Measurements from ENCODE around the gene PLCD4. TPM values are rescaled to one million over a fixed set of nuclear protein-coding genes. Genes with fewer than 3 reads are reported as not detected.

PLCD4 gene
- total RNA-seq, 1 experiment from 2014 or later, result 0.40 TPM

GRCh38 chr2:218569661-218570500 is 37.8 kb upstream of the PLCD4 start:
- DNase-seq (ENCODE audit: unreplicated experiment), result peak; percentile 36

GRCh38 chr2:218570850-218571249 is 36.8 kb upstream of the PLCD4 start:
- H3K36me3 Mint-ChIP-seq (ENCODE audit: insufficient read depth, unreplicated experiment), result peaks cover 39% of the 10 kb centered on the region
- H3K27ac Mint-ChIP-seq (ENCODE audit: low read depth, unreplicated experiment), result peak overlapping the region; percentile 86
- ChIA-PET POLR2A (interaction anchor here (0.7 to 2.3 kb wide), 7 partner anchors 13 to 285 kb away, joined by 3 to 12 read pairs (median 4); partner anchors contain the start of genes BCS1L, PLCD4, RNF25 and STK36), CTCF (interaction anchor here (0.6 to 1.5 kb wide), 5 partner anchors 9 to 214 kb away, joined by 3 read pairs; partner anchors contain the start of gene CATIP)
- TF ChIP-seq CTCF (IDR thresholded peaks at IDR 0.05; ENCODE audit: unreplicated experiment), result no peak
- intact Hi-C loops (cut with micrococcal nuclease), result no loop called here
- H3K4me3 Mint-ChIP-seq (ENCODE audit: unreplicated experiment), result peak overlapping the region; percentile 92
- BruUV-seq (replicated peaks), result no TSS peak
- peaks cover 35% of the 10 kb centered on the region for H3K4me1 Mint-ChIP-seq (ENCODE audit: insufficient read depth, unreplicated experiment)
- no peak for DNase-seq (ENCODE audit: unreplicated experiment)
- H3K27me3 Mint-ChIP-seq (ENCODE audit: insufficient read depth, unreplicated experiment), result no peaks in the 10 kb centered on the region
- H3K9me3 Mint-ChIP-seq (ENCODE audit: unreplicated experiment), result no peaks in the 10 kb centered on the region

More at GRCh38 chr2:218569661-218570500, 37.8 kb upstream of the PLCD4 start:
- no peak for TF ChIP-seq CTCF (IDR thresholded peaks at IDR 0.05; ENCODE audit: unreplicated experiment)
- BruUV-seq (replicated peaks), result TSS peak; percentile 36
- ChIA-PET POLR2A (interaction anchor here (0.6 to 2.3 kb wide), 12 partner anchors 8 to 720 kb away, joined by 3 to 12 read pairs (median 3); partner anchors contain the start of genes BCS1L, PLCD4, RNF25 and STK36), CTCF (interaction anchor here (0.6 to 1.5 kb wide), 3 partner anchors 161 to 724 kb away, joined by 3 to 4 read pairs (median 3); partner anchors contain the start of gene CATIP)
- intact Hi-C loops (cut with micrococcal nuclease), result loop anchor here (2.0 kb wide), 2 partner anchors 79 to 173 kb away; no protein-coding TSS in a partner anchor
- H3K27me3 Mint-ChIP-seq (ENCODE audit: insufficient read depth, unreplicated experiment), result no peaks in the 10 kb centered on the region
- peak overlapping the region; percentile 92 for H3K4me3 Mint-ChIP-seq (ENCODE audit: unreplicated experiment)
- no peaks in the 10 kb centered on the region for H3K9me3 Mint-ChIP-seq (ENCODE audit: unreplicated experiment)
- H3K27ac Mint-ChIP-seq (ENCODE audit: low read depth, unreplicated experiment), result peak overlapping the region; percentile 86
- peaks cover 35% of the 10 kb centered on the region for H3K4me1 Mint-ChIP-seq (ENCODE audit: insufficient read depth, unreplicated experiment)
- peaks cover 30% of the 10 kb centered on the region for H3K36me3 Mint-ChIP-seq (ENCODE audit: insufficient read depth, unreplicated experiment)

- Mint-ChIP-seq H3K4me3 (ENCODE audit: unreplicated experiment) (no peak overlapping the region), H3K27ac (ENCODE audit: low read depth, unreplicated experiment) (no peak overlapping the region), H3K9me3 (ENCODE audit: unreplicated experiment) (no peaks in the 10 kb centered on the region), H3K27me3 (ENCODE audit: insufficient read depth, unreplicated experiment) (no peaks in the 10 kb centered on the region), H3K4me1 (ENCODE audit: insufficient read depth, unreplicated experiment) (peaks cover 5% of the 10 kb centered on the region), H3K36me3 (ENCODE audit: insufficient read depth, unreplicated experiment) (peaks cover 66% of the 10 kb centered on the region)
- no peak for DNase-seq (ENCODE audit: unreplicated experiment)
- BruUV-seq (replicated peaks), result no TSS peak
- ChIA-PET CTCF (interaction anchor here (0.5 to 1.0 kb wide), 5 partner anchors 83 to 360 kb away, joined by 3 to 4 read pairs (median 3); no protein-coding TSS in a partner anchor), POLR2A (interaction anchor here (0.6 to 1.1 kb wide), 2 partner anchors 8 to 148 kb away, joined by 3 read pairs; no protein-coding TSS in a partner anchor)
- intact Hi-C loops (cut with micrococcal nuclease), result no loop called here
- TF ChIP-seq CTCF (IDR thresholded peaks at IDR 0.05; ENCODE audit: unreplicated experiment), result no peak
Observed at GRCh38 chr2:218576854-218577253, 30.8 kb upstream of the PLCD4 start.

Data from MCF 10A (cell line).